Measurements from ENCODE around the gene GBP7. TPM values are rescaled to one million over a fixed set of nuclear protein-coding genes. Genes with fewer than 3 reads are reported as not detected.

Gene GBP7
- total and polyA plus RNA-seq, 10 of the 15 experiments (the other 5 are each of a cell fraction or from before 2014, with no cell fraction given): not detected

- Histone ChIP-seq H4K20me1 (ENCODE audit: control insufficient read depth, insufficient read depth) (no peaks in the 10 kb centered on the region), H3K4me1 (ENCODE audit: control insufficient read depth, insufficient read depth, low read length) (peaks cover 13% of the 10 kb centered on the region), H3K9me3 (replicated peaks; ENCODE audit: control insufficient read depth, insufficient read depth, low read length) (no peaks in the 10 kb centered on the region; the same call in 1 of the 3 replicates), H2AFZ (ENCODE audit: control insufficient read depth, low read depth, low read length) (peak within 1 kb of the TSS; percentile 83), H3K79me2 (ENCODE audit: control insufficient read depth, insufficient read depth, low read length) (no peaks in the 10 kb centered on the region), H3K4me2 (ENCODE audit: control insufficient read depth, insufficient read depth) (peak within 1 kb of the TSS; percentile 89), H3K9ac (ENCODE audit: control insufficient read depth, insufficient read depth, low read length) (peak within 1 kb of the TSS; percentile 64), H3K27ac (ENCODE audit: control insufficient read depth, insufficient read depth) (peak within 1 kb of the TSS; percentile 73), H3K4me3 (peak within 1 kb of the TSS; percentile 66), H3K36me3 (ENCODE audit: control insufficient read depth in 2 of 2, insufficient read depth in 2 of 2, low read length in 1 of 2) (no peaks in the 10 kb centered on the region), H3K27me3 (replicated peaks in 1 of 2; ENCODE audit: control insufficient read depth in 2 of 2, insufficient read depth in 2 of 2, low read length in 1 of 2) (no peaks in the 10 kb centered on the region)
- ChIA-PET POLR2A (interaction anchor here (1.5 kb wide), 2 partner anchors 110 to 117 kb away, joined by 4 read pairs; no protein-coding TSS in a partner anchor), RAD21 (ENCODE audit: unreplicated experiment) (interaction anchor here (0.6 to 1.7 kb wide), 14 partner anchors 10 to 207 kb away, joined by 3 to 10 read pairs (median 3); partner anchors contain the start of genes GBP2 and GBP3), SMC1A (ENCODE audit: uncharacterized antibody, unreplicated experiment) (interaction anchor here (0.8 to 3.3 kb wide), 16 partner anchors 15 to 386 kb away, joined by 3 to 12 read pairs (median 4); partner anchors contain the start of genes GBP3 and GBP7), CTCF (interaction anchor here (0.9 to 1.8 kb wide), 5 partner anchors 16 to 164 kb away, joined by 3 to 6 read pairs (median 3); no protein-coding TSS in a partner anchor)
- intact Hi-C loops (cut with micrococcal nuclease; ENCODE audit: unreplicated experiment) (loop anchor here (2.0 to 5.0 kb wide), 3 partner anchors 79 to 200 kb away; no protein-coding TSS in a partner anchor), in situ Hi-C loops (cut with MboI) (no loop called here)
- TSS peak; percentile 76 for BruUV-seq (replicated peaks)
- peak; percentile 59 for ATAC-seq
- peak; percentile 88 for FAIRE-seq
- 2% methylated on average over 21 of the region's 21 CpGs for WGBS (ENCODE audit: insufficient coverage, insufficient replicate concordance, low lambda C conversion rate, missing lambda C conversion rate)
- DNase-seq (ENCODE audit: low read depth, low spot score): peak; percentile 69
- TF ChIP-seq CUX1 (IDR thresholded peaks at IDR 0.05; ENCODE audit: insufficient replicate concordance, low read depth, low read length): no peak
- peak; percentile 40; the same call in 1 of the 2 replicates for TF ChIP-seq CREM (IDR thresholded peaks at IDR 0.05; ENCODE audit: low read depth)
- 0 out of 2 replicates have a peak, but pooled peaks have one; percentile 20 for TF ChIP-seq MEF2A (IDR thresholded peaks at IDR 0.05; ENCODE audit: insufficient read depth, low read depth, low read length)
- no peak for TF ChIP-seq RFX5 (IDR thresholded peaks at IDR 0.05; ENCODE audit: low read depth, low read length)
- TF ChIP-seq RAD21 (IDR thresholded peaks at IDR 0.05; ENCODE audit: insufficient read depth, low read depth, low read length): no peak
- no peak for TF ChIP-seq USF1 (IDR thresholded peaks at IDR 0.05; ENCODE audit: borderline replicate concordance, extremely low read length, insufficient read depth, low read depth, low read length)
- peak; percentile 91 for TF ChIP-seq EED (IDR thresholded peaks at IDR 0.05; ENCODE audit: low read depth)
- TF ChIP-seq ZBTB4 (CRISPR knock-in tag; IDR thresholded peaks at IDR 0.05): no peak
- peak in 1 of 2 experiments; percentile 93; a peak in 2 of 4 replicates for TF ChIP-seq ETV6 (conservative IDR thresholded peaks at IDR 0.05 in 1 of 2, IDR thresholded peaks at IDR 0.05 in 1 of 2; ENCODE audit: borderline replicate concordance in 1 of 2, low read depth in 1 of 2)
- TF ChIP-seq DPF2 (IDR thresholded peaks at IDR 0.05): peak; percentile 59
- no peak for TF ChIP-seq ZSCAN29 (IDR thresholded peaks at IDR 0.05)
- TF ChIP-seq IKZF2 (IDR thresholded peaks at IDR 0.05): peak; percentile 87 to 90
- peak; percentile 59; the same call in 1 of the 2 replicates for TF ChIP-seq BCL11A (IDR thresholded peaks at IDR 0.05; ENCODE audit: low read depth, low read length)
Measured at GRCh38 chr1:89198491-89199072, 22.8 kb upstream of the GBP7 start, which contains the start of gene GBP4. Gene GBP4, minus strand, starts transcription at chr1:89198942. Its CDS starts 108 bp downstream, at chr1:89198834.

All from GM12878 (cell line).